Measurements from ENCODE around the gene RUSF1. TPM values are rescaled to one million over a fixed set of nuclear protein-coding genes. Genes with fewer than 3 reads are reported as not detected.
A peak's percentile ranks its signal among the peaks of the same experiment; 100 is the strongest.

RUSF1 gene
- total and polyA plus RNA-seq, 4 donors, result 21.8 to 73.1 (median 49.5) TPM

DNA sequence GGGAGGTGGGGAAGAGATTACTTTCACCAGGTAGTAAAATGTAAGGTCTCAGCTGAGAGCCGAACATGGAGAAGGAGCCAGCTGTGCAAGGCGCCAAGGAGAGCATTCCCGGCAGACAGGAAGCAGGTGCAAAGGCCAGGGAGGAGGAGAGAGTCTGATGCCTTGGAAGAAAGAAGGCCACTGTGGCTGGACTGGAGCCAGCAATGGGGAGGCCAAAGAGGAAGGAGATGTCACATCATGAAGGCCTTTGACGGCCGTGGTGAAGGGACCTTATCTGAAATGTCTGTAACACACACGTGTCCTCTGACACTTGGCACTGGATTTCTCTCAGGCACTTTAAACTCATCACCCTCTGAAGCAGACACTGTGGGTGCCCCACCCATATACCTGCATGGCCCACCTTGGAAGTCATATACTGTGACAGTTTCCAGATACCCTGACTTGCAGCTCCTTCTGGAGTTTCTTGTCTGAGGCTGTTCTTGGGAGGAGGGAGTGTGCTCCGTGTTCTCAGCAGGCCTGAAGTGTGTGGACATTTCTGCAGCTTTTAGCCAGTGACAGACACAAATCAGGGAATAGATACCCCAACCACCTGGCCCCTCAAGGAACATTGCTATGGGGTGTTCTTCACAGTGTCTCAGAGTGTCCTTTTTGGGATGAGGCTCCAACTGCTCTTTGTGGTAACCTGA lies 27.2 kb downstream of the RUSF1 start:
- H3K9me3 ChIP-seq (ENCODE audit: control insufficient read depth in 4 of 4, low read length in 3 of 4), result no peaks in the 10 kb centered on the region
- no peaks in the 10 kb centered on the region for H3K27me3 ChIP-seq (ENCODE audit: control insufficient read depth in 4 of 4, insufficient read depth in 4 of 4, low read length in 3 of 4)
- no peak overlapping the region for H3K9ac ChIP-seq (ENCODE audit: low read depth in 1 of 2, low read length in 2 of 2)
- DNase-seq (ENCODE audit: low spot score), result no peak
- H3K27ac ChIP-seq (ENCODE audit: low read depth in 1 of 2, low read length in 2 of 2), result no peak overlapping the region
- TF ChIP-seq SP1 (IDR thresholded peaks at IDR 0.05) (no peak), NR2F2 (IDR thresholded peaks at IDR 0.05) (peak; percentile 82)
- 67% methylated on average over 7 of the region's 7 CpGs for WGBS
- no peak overlapping the region for H3K4me3 ChIP-seq (ENCODE audit: low read depth in 1 of 3, low read length in 3 of 3)
- H3K36me3 ChIP-seq (ENCODE audit: control insufficient read depth in 4 of 4, insufficient read depth in 3 of 4, low read depth in 1 of 4, low read length in 3 of 4), result no peaks in the 10 kb centered on the region
- H3K4me1 ChIP-seq (ENCODE audit: control insufficient read depth in 4 of 4, insufficient read depth in 4 of 4, low read length in 3 of 4), result peaks cover 3 to 21% (median 14%) of the 10 kb centered on the region in 4 donors

DNA sequence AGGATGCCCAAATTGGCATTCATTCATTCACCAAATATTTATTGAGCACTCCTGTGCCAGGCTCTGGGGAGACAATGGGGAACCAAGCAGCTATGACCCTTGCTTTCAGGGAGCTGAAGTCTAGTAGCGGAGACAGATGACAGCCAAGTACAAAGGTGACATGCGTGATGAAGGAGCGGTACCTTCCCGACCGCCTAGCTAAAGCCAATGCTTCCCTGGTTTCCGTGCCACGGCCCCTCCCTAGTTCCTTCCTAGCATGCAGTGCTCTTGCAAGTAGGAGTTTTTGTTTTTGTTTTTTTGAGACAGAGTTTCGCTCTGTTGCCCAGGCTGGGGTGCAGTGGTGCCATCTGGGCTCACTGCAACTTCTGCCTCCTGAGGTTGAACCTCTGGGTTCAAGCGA lies 28.4 kb downstream of the RUSF1 start:
- Histone ChIP-seq H3K36me3 (ENCODE audit: control insufficient read depth in 4 of 4, insufficient read depth in 3 of 4, low read depth in 1 of 4, low read length in 3 of 4) (no peaks in the 10 kb centered on the region), H3K4me3 (ENCODE audit: low read depth in 1 of 3, low read length in 3 of 3) (no peak overlapping the region), H3K27me3 (ENCODE audit: control insufficient read depth in 4 of 4, insufficient read depth in 4 of 4, low read length in 3 of 4) (no peaks in the 10 kb centered on the region), H3K9me3 (ENCODE audit: control insufficient read depth in 4 of 4, low read length in 3 of 4) (no peaks in the 10 kb centered on the region), H3K9ac (ENCODE audit: low read depth in 1 of 2, low read length in 2 of 2) (no peak overlapping the region), H3K4me1 (ENCODE audit: control insufficient read depth in 4 of 4, insufficient read depth in 4 of 4, low read length in 3 of 4) (peaks cover 3 to 21% (median 14%) of the 10 kb centered on the region in 4 donors), H3K27ac (ENCODE audit: low read depth in 1 of 2, low read length in 2 of 2) (no peak overlapping the region)
- DNase-seq (ENCODE audit: low spot score), result no peak
- no peak for TF ChIP-seq NR2F2 (IDR thresholded peaks at IDR 0.05)
- TF ChIP-seq HNF4A (conservative IDR thresholded peaks at IDR 0.05), result no peak
- TF ChIP-seq FOXA1 (IDR thresholded peaks at IDR 0.05), result no peak
- TF ChIP-seq HNF4G (IDR thresholded peaks at IDR 0.05), result no peak
- no peak for TF ChIP-seq RAD21 (IDR thresholded peaks at IDR 0.05)
- TF ChIP-seq JUND (IDR thresholded peaks at IDR 0.05), result no peak
- no peak for TF ChIP-seq EGR1 (IDR thresholded peaks at IDR 0.05; ENCODE audit: low read depth in 2 of 2)
- TF ChIP-seq, protein P1, sequence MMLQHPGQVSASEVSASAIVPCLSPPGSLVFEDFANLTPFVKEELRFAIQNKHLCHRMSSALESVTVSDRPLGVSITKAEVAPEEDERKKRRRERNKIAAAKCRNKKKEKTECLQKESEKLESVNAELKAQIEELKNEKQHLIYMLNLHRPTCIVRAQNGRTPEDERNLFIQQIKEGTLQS (IDR thresholded peaks at IDR 0.05), result no peak
- TF ChIP-seq, protein P2, sequence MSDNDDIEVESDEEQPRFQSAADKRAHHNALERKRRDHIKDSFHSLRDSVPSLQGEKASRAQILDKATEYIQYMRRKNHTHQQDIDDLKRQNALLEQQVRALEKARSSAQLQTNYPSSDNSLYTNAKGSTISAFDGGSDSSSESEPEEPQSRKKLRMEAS (IDR thresholded peaks at IDR 0.05), result no peak
- TF ChIP-seq, protein P3, sequence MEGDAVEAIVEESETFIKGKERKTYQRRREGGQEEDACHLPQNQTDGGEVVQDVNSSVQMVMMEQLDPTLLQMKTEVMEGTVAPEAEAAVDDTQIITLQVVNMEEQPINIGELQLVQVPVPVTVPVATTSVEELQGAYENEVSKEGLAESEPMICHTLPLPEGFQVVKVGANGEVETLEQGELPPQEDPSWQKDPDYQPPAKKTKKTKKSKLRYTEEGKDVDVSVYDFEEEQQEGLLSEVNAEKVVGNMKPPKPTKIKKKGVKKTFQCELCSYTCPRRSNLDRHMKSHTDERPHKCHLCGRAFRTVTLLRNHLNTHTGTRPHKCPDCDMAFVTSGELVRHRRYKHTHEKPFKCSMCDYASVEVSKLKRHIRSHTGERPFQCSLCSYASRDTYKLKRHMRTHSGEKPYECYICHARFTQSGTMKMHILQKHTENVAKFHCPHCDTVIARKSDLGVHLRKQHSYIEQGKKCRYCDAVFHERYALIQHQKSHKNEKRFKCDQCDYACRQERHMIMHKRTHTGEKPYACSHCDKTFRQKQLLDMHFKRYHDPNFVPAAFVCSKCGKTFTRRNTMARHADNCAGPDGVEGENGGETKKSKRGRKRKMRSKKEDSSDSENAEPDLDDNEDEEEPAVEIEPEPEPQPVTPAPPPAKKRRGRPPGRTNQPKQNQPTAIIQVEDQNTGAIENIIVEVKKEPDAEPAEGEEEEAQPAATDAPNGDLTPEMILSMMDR (IDR thresholded peaks at IDR 0.05; ENCODE audit: low read depth, low read length, missing input control), result no peak
- TF ChIP-seq TAF1 (conservative IDR thresholded peaks at IDR 0.05), result no peak
- TF ChIP-seq, protein P4, sequence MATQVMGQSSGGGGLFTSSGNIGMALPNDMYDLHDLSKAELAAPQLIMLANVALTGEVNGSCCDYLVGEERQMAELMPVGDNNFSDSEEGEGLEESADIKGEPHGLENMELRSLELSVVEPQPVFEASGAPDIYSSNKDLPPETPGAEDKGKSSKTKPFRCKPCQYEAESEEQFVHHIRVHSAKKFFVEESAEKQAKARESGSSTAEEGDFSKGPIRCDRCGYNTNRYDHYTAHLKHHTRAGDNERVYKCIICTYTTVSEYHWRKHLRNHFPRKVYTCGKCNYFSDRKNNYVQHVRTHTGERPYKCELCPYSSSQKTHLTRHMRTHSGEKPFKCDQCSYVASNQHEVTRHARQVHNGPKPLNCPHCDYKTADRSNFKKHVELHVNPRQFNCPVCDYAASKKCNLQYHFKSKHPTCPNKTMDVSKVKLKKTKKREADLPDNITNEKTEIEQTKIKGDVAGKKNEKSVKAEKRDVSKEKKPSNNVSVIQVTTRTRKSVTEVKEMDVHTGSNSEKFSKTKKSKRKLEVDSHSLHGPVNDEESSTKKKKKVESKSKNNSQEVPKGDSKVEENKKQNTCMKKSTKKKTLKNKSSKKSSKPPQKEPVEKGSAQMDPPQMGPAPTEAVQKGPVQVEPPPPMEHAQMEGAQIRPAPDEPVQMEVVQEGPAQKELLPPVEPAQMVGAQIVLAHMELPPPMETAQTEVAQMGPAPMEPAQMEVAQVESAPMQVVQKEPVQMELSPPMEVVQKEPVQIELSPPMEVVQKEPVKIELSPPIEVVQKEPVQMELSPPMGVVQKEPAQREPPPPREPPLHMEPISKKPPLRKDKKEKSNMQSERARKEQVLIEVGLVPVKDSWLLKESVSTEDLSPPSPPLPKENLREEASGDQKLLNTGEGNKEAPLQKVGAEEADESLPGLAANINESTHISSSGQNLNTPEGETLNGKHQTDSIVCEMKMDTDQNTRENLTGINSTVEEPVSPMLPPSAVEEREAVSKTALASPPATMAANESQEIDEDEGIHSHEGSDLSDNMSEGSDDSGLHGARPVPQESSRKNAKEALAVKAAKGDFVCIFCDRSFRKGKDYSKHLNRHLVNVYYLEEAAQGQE (IDR thresholded peaks at IDR 0.05), result no peak
- no peak for TF ChIP-seq FOXA2 (IDR thresholded peaks at IDR 0.05)
- TF ChIP-seq RXRA (IDR thresholded peaks at IDR 0.05), result no peak
- TF ChIP-seq SP1 (IDR thresholded peaks at IDR 0.05), result no peak
- TF ChIP-seq GABPA (IDR thresholded peaks at IDR 0.05 in 1 of 2, conservative IDR thresholded peaks at IDR 0.05 in 1 of 2), result no peak
- no peak for TF ChIP-seq YY1 (IDR thresholded peaks at IDR 0.05)
- TF ChIP-seq, protein P5, sequence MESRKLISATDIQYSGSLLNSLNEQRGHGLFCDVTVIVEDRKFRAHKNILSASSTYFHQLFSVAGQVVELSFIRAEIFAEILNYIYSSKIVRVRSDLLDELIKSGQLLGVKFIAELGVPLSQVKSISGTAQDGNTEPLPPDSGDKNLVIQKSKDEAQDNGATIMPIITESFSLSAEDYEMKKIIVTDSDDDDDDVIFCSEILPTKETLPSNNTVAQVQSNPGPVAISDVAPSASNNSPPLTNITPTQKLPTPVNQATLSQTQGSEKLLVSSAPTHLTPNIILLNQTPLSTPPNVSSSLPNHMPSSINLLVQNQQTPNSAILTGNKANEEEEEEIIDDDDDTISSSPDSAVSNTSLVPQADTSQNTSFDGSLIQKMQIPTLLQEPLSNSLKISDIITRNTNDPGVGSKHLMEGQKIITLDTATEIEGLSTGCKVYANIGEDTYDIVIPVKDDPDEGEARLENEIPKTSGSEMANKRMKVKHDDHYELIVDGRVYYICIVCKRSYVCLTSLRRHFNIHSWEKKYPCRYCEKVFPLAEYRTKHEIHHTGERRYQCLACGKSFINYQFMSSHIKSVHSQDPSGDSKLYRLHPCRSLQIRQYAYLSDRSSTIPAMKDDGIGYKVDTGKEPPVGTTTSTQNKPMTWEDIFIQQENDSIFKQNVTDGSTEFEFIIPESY (IDR thresholded peaks at IDR 0.05), result no peak
- 93% methylated on average over 9 of the region's 9 CpGs for WGBS

All from liver (tissue), 9 donors.